GM18870 (cell line): ENCODE measurements around the gene RGS10.
"Not testable (repeated sequence)": the region's sequence is repeated elsewhere in the genome, so short reads cannot be mapped to it uniquely, and the experiment has no call there.

Source experiments
- ATAC-seq: cut with Tn5 transposase; IDR thresholded peaks from one replicate; pipeline ENCODE4 v1.9.1; 2021; ENCODE audit warnings: moderate library complexity; ENCODE audit not compliant: unreplicated experiment

The RGS10 gene

DNA sequence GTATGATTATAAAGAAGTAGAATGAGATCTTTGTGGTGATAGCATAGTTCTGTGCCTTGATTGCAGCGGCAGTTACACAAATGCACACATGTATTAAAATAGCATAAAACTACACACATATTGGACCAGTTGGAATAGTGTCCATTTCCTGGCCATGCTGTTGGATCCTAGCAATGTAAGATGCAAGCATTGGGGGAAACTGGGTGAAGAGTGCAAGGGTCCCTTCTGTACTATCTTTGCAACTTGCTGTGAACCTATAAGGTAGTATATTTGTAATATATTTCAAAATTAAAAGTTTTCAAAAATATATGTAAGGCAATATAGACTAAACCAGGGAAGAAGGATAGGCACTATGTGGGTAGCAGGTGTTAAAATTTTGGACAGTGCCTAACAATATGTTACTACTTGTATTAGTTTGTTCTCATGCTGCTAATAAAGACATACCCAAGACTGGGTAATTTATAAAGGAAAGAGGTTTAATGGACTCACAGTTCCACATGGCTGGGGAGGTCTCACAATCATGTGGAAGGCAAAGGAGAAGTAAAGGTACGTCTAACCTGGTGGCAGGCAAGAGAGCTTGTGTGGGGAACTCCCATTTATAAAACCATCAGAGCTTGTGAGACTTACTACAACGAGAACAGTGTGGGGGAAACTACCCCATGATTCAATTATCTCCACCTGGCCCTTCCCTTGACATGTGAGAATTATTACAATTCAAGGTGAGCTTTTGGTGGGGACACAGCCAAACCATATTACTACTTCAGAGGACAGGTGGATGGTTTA lies 71.4 kb downstream of the RGS10 start:
- no peak for ATAC-seq

GRCh38 chr10:119469846-119470245 lies 72.7 kb downstream of the RGS10 start:
- ATAC-seq = no peak

GRCh38 chr10:119469325-119469707 lies 73.2 kb downstream of the RGS10 start:
- no peak for ATAC-seq

DNA sequence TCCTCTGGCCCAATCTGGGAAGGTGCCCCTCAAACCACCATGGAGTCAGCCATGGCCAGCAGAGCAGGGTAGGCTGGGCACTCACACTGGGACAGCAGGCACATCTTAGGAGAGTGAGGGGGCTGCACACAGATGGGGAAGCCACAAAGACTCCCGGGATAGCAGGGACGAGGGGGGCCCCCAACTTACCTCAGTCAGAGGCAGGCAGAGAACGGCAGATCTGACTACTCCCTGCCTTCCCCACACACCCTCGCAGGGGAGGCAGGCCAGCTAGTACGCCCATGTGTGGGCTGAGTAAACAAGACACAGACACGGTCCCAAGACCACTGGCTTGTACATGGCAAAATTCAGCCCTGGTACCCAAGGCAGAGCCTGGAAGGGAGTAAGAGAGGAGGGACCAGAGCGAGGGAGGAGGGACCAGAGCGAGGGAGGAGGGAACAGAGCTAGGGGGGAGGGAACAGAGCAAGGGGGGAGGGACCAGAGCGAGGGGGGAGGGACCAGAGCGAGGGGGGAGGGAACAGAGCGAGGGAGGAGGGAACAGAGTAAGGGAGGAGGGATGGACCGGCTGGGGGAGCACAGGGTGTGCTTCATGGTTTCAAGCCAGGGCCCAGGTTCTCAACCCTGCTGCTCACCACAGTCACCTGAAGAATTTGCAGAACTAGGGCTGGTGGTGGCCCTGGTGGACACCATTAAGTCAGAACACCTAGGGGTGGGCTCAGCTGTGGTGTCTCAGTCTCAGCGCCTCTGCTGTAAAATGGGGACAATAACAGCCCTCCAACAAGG lies 73.8 kb downstream of the RGS10 start:
- ATAC-seq = no peak

DNA sequence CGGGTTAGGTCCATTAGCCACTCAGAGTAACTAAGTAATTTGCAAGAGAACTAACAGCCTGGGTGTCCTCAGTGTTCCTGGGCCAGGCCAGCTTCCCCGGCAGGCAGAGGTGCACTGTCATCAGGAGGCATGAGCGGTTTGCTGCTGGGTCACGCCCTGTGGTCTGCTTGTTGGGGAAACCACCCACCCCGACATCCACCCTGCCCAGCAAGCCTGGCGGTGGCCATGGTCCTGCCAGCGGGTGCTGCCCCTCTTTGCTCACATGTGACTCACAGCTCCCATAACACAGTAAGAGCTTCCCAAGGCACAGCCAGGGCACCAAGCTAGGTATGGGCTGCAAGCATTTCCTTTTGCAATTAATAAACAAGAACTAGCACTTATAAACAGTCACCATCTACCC lies 75.9 kb downstream of the RGS10 start:
- ATAC-seq = no peak

- no peak for ATAC-seq
These were observed 76.4 kb downstream of the RGS10 start for GRCh38 chr10:119466076-119466475.

- no peak for ATAC-seq
These were observed 77.4 kb downstream of the RGS10 start for GRCh38 chr10:119465085-119465484.

DNA sequence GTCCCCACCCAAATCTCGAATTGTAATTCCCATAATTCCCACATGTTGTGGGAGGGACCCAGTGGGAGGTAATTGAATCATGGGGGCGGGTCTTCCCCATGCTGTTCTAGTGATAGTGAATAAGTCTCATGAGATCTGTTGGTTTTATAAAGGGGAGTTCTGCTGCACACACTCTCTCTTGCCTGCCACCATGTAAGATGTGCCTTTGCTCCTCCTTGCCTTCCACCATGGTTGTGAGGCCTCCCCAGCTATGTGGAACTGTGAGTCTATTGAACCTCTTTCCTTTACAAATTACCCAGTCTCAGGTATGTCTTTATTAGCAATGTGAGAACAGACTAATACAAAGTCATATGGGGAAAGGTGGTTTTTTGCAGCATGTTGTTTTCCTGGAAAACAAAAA lies 79.3 kb downstream of the RGS10 start:
- ATAC-seq = not testable (repeated sequence)

DNA sequence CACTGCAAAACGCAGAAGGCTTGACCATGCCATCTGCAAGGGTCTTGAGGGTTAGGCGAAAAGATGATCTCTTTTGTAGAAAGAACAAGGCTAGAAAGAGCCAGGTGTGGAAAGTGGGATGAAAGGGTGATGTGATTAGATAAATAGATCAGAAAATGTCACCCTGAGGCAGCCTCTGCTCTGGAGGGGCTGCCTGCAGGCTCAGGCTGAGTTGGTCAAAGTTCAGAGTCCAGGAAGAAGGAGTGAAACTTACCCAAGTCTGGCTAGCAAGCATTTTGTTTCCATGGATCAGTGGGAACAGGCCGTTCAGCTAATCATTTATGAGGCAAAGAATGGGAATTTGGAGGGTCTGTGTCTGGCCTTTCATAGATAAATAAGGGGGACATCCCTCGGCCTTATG lies 79.7 kb downstream of the RGS10 start:
- ATAC-seq = no peak

- no peak for ATAC-seq
These were observed 80.6 kb downstream of the RGS10 start for GRCh38 chr10:119461923-119462322.

GRCh38 chr10:119461380-119461779 lies 81.1 kb downstream of the RGS10 start:
- ATAC-seq = peak; percentile 63

DNA sequence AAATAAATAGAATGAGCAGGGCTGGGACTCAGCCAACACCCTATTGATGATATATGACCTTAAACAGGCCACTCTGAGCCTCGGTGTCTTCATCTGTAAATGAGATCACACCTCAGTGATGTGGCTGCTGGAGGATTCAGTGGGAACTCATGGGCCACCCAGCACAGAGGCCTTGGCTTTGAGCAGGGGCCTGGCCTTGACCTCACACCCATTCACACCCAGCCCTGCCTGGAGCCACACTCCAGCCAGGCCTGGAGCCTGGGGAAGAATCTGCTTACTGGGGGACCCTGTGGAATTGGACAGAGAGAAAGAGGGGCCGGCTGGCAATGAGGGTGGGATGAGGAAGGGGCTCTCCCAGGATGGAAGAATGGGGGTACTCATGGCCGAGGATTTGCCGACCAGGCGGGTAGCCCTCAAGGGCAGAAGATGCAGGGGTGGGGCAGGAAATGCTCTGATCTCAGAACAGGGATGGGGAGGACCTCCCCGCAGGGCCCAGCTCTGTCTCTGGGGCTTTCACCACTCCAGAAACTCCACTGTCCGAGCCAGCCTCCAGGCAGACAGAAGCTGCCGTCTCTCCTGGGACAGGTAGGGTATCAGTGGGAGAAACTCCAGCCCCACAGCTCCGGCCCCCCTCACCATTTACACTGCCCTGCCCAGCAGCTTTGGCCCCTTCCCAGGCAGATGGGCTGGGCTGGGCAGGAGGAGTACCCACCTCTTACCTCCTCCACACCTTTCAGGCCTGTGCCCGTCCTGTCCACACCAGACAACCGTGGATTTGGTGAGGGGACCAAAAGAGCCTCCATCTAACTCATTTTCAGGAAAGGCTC lies 81.9 kb downstream of the RGS10 start:
- ATAC-seq = no peak

DNA sequence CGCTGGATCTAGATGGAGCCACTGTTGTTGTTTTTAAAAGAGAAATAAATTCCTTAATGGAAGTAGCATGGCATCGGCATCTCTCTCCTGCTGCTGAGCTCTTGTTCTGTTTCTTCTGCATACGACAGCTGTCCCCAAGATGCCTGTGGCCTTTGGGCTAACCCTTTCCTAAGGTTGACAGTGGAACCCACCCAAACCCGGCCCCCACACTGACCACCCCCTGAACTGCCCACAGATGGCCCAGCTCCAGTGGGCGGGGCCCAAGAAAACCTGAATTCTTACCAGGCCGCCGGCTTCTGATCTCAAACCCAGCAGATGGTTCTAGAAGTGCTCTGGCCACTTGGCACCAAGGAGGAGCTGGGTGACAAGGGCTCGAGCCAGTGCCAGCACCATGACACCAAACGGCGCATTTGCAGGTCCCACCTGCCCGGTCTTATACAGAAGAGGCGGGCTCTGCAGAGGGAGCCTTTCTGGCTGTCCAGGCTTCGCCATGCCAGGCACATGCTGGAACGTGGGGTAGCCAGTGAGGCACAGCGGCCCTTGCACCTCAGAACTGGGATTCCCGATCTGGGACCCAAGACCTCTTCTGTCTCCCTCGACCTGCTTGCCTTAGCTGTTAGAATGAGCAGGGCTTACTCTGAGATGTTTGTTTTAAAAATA lies 82.7 kb downstream of the RGS10 start:
- no peak for ATAC-seq

- ATAC-seq = no peak
These were observed 84.4 kb downstream of the RGS10 start for GRCh38 chr10:119457966-119458766.

- ATAC-seq = no peak
These were observed 86.1 kb downstream of the RGS10 start for GRCh38 chr10:119456435-119456810.

- no peak for ATAC-seq
These were observed 86.7 kb downstream of the RGS10 start for GRCh38 chr10:119455609-119456434.

GRCh38 chr10:119454990-119455389 lies 87.5 kb downstream of the RGS10 start:
- ATAC-seq = no peak

GRCh38 chr10:119454316-119454715 lies 88.2 kb downstream of the RGS10 start:
- no peak for ATAC-seq

DNA sequence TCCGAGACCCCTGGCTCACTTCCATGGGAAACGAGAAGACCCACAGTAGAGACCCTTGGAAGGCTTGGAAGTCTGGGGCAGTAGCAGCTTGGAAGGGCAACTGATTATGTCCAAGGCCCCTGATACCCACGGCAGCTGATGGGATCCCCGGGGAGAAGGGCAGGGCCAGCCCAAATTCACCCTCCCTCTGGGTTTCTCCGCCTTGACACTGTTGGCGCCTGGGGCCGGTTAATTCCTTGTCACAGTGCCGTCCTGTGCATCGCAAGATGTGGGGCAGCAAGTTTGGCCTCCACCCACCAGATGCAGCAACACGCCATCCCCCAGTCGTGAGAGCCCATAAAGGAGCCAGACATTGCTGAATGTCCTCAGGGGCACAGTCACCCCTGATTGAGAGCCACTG lies 89.2 kb downstream of the RGS10 start:
- ATAC-seq = no peak
